Keratinocyte (primary cell): Measurements from ENCODE around the gene LRRC17.

ENCODE experiments used
- EZH2 ChIP-seq: IDR thresholded peaks from one replicate; pipeline ENCODE4 v1.6.1; 2012; ENCODE audit warnings: inconsistent platforms, mild to moderate bottlenecking, low read length, moderate library complexity
- TF ChIP-seq, protein P1 (sequence below), 3 experiments: IDR thresholded peaks in 1 of 3; conservative IDR thresholded peaks in 1 of 3; optimal IDR thresholded peaks in 1 of 3; 2 replicates in 2 of 3; 3 replicates in 1 of 3; pipeline versions ENCODE3 to v1.5.1; 2011; ENCODE audit warnings: low read length in 3 of 3, mild to moderate bottlenecking in 3 of 3, moderate library complexity in 2 of 3, control low read depth in 1 of 3, inconsistent platforms in 1 of 3; ENCODE audit not compliant: insufficient read depth in 2 of 3; ENCODE audit errors: extremely low read depth in 1 of 3

DNA sequence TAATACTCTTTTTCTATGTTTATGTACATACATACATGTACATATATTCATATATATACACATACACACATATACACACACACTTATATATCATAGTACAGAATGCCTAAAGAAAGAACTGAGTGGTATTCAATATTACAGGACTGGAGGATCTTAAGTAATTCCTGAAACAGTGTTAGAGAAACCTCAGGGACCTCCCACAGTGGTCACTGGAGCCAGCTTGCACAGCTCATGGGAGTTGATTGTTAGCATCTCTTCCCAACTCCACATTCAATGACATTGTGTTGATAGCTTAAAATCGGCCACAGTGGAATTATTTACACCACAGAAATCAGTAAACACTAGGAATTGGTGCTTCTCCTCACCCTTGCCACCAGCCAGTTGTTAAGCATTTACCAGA lies 6.0 kb downstream of the LRRC17 start:
- TF ChIP-seq EZH2, result no peak
- TF ChIP-seq, protein P1, sequence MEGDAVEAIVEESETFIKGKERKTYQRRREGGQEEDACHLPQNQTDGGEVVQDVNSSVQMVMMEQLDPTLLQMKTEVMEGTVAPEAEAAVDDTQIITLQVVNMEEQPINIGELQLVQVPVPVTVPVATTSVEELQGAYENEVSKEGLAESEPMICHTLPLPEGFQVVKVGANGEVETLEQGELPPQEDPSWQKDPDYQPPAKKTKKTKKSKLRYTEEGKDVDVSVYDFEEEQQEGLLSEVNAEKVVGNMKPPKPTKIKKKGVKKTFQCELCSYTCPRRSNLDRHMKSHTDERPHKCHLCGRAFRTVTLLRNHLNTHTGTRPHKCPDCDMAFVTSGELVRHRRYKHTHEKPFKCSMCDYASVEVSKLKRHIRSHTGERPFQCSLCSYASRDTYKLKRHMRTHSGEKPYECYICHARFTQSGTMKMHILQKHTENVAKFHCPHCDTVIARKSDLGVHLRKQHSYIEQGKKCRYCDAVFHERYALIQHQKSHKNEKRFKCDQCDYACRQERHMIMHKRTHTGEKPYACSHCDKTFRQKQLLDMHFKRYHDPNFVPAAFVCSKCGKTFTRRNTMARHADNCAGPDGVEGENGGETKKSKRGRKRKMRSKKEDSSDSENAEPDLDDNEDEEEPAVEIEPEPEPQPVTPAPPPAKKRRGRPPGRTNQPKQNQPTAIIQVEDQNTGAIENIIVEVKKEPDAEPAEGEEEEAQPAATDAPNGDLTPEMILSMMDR (optimal IDR thresholded peaks at IDR 0.05 in 1 of 3, IDR thresholded peaks at IDR 0.05 in 1 of 3, conservative IDR thresholded peaks at IDR 0.05 in 1 of 3; ENCODE audit: extremely low read depth in 1 of 3, insufficient read depth in 2 of 3, low read length in 3 of 3), result no peak
